Calu3 (cell line): ENCODE results near the gene DNAJC7. TPM values are rescaled to one million over a fixed set of nuclear protein-coding genes. Genes with fewer than 3 reads are reported as not detected.

Source experiments
- BruUV-seq: library from RNA; stranded (reverse); fragments of 400-500 nt; replicated peaks from 2 replicates; lab custom pipeline; 2021; lab: Mats Ljungman, UMichigan
- CTCF ChIA-PET: fragments of 300-600 bp; sonication (Branson Sonifier 250); formaldehyde crosslinking; loops from one replicate; lab custom pipeline; 2022; ENCODE audit warnings: antibody characterized with exemption; lab: Charles Lee
- DNase-seq: peaks from one replicate; pipeline ENCODE4 v3.0.0; 2022
- H3K27ac Mint-ChIP-seq: one replicate; pipeline ENCODE4 v1.8.0; 2022; ENCODE audit warnings: mixed read lengths; ENCODE audit not compliant: unreplicated experiment
- H3K27me3 Mint-ChIP-seq: one replicate; pipeline ENCODE4 v1.8.0; 2022; ENCODE audit warnings: mixed read lengths; ENCODE audit not compliant: unreplicated experiment
- H3K36me3 Mint-ChIP-seq: one replicate; pipeline ENCODE4 v1.8.0; 2022; ENCODE audit warnings: mild to moderate bottlenecking, moderate library complexity, mixed read lengths; ENCODE audit not compliant: insufficient read depth, unreplicated experiment
- H3K4me1 Mint-ChIP-seq: one replicate; pipeline ENCODE4 v1.8.0; 2022; ENCODE audit warnings: mild to moderate bottlenecking, low read depth, mixed read lengths; ENCODE audit not compliant: unreplicated experiment
- H3K4me3 Mint-ChIP-seq: one replicate; pipeline ENCODE4 v1.8.0; 2022; ENCODE audit warnings: mild to moderate bottlenecking, low read depth, moderate library complexity, mixed read lengths; ENCODE audit not compliant: unreplicated experiment
- H3K9me3 Mint-ChIP-seq: one replicate; pipeline ENCODE4 v1.8.0; 2022; ENCODE audit warnings: low read depth, mixed read lengths; ENCODE audit not compliant: unreplicated experiment
- intact Hi-C: fragments of 100-400 bp; cut with micrococcal nuclease; formaldehyde crosslinking; loops from one replicate; pipeline ENCODE4 v1.10.0; 2022; ENCODE audit not compliant: unreplicated experiment
- total RNA-seq: library from RNA; stranded (reverse); gene quantifications from 2 replicates; pipeline ENCODE4 v1.2.3, GENCODE V29; 2022
- TF ChIP-seq, protein P1 (sequence below): fragments of 200-600 bp; IDR thresholded peaks from one replicate; pipeline ENCODE4 v1.8.0; 2022; ENCODE audit warnings: antibody characterized with exemption; ENCODE audit not compliant: unreplicated experiment

Gene DNAJC7
- total RNA-seq, 1 experiment from 2014 or later, result 184 TPM

- Mint-ChIP-seq H3K27ac (no peak overlapping the region), H3K36me3 (peaks cover 12% of the 10 kb centered on the region), H3K4me1 (peaks cover 11% of the 10 kb centered on the region), H3K9me3 (no peaks in the 10 kb centered on the region), H3K4me3 (no peak overlapping the region), H3K27me3 (no peaks in the 10 kb centered on the region)
- DNase-seq, result no peak
- TF ChIP-seq, protein P1, sequence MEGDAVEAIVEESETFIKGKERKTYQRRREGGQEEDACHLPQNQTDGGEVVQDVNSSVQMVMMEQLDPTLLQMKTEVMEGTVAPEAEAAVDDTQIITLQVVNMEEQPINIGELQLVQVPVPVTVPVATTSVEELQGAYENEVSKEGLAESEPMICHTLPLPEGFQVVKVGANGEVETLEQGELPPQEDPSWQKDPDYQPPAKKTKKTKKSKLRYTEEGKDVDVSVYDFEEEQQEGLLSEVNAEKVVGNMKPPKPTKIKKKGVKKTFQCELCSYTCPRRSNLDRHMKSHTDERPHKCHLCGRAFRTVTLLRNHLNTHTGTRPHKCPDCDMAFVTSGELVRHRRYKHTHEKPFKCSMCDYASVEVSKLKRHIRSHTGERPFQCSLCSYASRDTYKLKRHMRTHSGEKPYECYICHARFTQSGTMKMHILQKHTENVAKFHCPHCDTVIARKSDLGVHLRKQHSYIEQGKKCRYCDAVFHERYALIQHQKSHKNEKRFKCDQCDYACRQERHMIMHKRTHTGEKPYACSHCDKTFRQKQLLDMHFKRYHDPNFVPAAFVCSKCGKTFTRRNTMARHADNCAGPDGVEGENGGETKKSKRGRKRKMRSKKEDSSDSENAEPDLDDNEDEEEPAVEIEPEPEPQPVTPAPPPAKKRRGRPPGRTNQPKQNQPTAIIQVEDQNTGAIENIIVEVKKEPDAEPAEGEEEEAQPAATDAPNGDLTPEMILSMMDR, result no peak
- CTCF ChIA-PET, result interaction anchor here (0.6 to 1.8 kb wide), 3 partner anchors 12 to 208 kb away, joined by 3 to 8 read pairs (median 4); no protein-coding TSS in a partner anchor
- no TSS peak for BruUV-seq
- intact Hi-C loops, result no loop called here
These were observed 88.5 kb downstream of the DNAJC7 start for GRCh38 chr17:41928693-41929251.

Other genes with a start within 250 kb of the DNAJC7 start
- gene JUP, start 230.7 kb downstream of the DNAJC7 start, total RNA-seq, result 695 and 705 TPM in 2 replicates
- 19.9 and 22.5 TPM in 2 replicates for gene P3H4, start 205.5 kb downstream of the DNAJC7 start, total RNA-seq
- 0.92 and 3.6 TPM in 2 replicates for gene FKBP10, start 204.4 kb downstream of the DNAJC7 start, total RNA-seq
- gene NT5C3B, start 181.2 kb downstream of the DNAJC7 start, total RNA-seq, result 62.0 and 65.2 TPM in 2 replicates
- not detected in 2 replicates for gene KLHL10, start 179.6 kb downstream of the DNAJC7 start, total RNA-seq
- gene KLHL11, start 152.0 kb downstream of the DNAJC7 start, total RNA-seq, result 25.3 and 25.6 TPM in 2 replicates
- 258 and 265 TPM in 2 replicates for gene ACLY, start 98.5 kb downstream of the DNAJC7 start, total RNA-seq
- gene ODAD4, start 86.8 kb downstream of the DNAJC7 start, total RNA-seq, result 0.73 and 2.7 TPM in 2 replicates
- gene CNP, start 50.6 kb downstream of the DNAJC7 start, total RNA-seq, result 144 and 156 TPM in 2 replicates
- gene NKIRAS2, start 2.7 kb upstream of the DNAJC7 start, total RNA-seq, result 55.7 and 58.4 TPM in 2 replicates
- gene C17orf113, start 33.2 kb upstream of the DNAJC7 start, total RNA-seq, result 4.2 and 4.5 TPM in 2 replicates
- 4.0 and 6.3 TPM in 2 replicates for gene ZNF385C, start 81.0 kb upstream of the DNAJC7 start, total RNA-seq
- 45.6 and 77.5 TPM in 2 replicates for gene DHX58, start 95.3 kb upstream of the DNAJC7 start, total RNA-seq
- 94.7 and 100.0 TPM in 2 replicates for gene KAT2A, start 103.9 kb upstream of the DNAJC7 start, total RNA-seq
- 0.54 and 0.69 TPM in 2 replicates for gene HSPB9, start 105.4 kb upstream of the DNAJC7 start, total RNA-seq
- 284 and 315 TPM in 2 replicates for gene RAB5C, start 137.6 kb upstream of the DNAJC7 start, total RNA-seq
- gene KCNH4, start 163.7 kb upstream of the DNAJC7 start, total RNA-seq, result not detected in 2 replicates
- not detected in 2 replicates for gene HCRT, start 168.0 kb upstream of the DNAJC7 start, total RNA-seq
- 37.4 and 42.7 TPM in 2 replicates for gene GHDC, start 177.1 kb upstream of the DNAJC7 start, total RNA-seq